HG03045 (cell line): Measurements from ENCODE around the gene COL21A1.

Source experiments
- ATAC-seq: cut with Tn5 transposase; IDR thresholded peaks from one replicate; pipeline ENCODE4 v1.9.1; 2021; ENCODE audit warnings: mild to moderate bottlenecking, moderate library complexity; ENCODE audit not compliant: unreplicated experiment

Gene COL21A1

DNA sequence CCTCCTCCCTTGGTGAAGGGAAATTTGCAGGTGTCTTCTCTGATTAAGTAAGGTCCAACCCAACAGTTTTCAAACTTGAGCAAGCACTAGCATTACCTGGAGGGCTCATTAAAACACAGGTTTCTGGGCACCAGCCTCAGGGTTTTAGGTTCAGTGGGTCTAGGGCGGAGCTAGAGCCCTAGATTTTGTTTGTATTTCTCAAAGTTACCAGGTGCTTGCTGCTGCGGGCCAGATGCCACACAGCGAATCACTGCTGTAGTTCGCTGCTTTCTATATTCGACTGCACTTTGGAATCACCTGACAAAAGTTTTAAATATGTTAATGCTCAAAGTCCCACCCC lies 869 bp downstream of the COL21A1 start:
- ATAC-seq, result no peak

DNA sequence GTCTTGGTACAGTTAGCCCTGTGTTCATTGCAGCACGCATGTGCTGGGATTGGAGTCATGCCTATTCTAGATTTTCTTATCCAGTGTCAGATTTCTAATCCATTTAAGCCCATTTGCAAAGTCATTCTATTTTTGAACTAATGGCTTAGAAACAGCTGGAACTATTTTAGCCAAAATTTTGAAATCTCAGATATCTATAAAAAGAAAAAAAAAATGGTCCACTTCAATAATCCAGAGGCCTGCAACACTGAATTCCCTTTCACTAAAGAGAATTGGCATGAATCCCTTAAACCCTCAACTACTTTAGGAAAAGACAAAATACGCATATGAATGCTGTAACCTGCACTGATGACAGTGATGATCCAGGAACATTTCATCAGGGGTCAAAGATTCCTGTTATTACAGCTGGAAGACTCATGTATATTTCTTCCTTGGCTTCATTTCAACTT lies 1.5 kb downstream of the COL21A1 start:
- no peak for ATAC-seq

DNA sequence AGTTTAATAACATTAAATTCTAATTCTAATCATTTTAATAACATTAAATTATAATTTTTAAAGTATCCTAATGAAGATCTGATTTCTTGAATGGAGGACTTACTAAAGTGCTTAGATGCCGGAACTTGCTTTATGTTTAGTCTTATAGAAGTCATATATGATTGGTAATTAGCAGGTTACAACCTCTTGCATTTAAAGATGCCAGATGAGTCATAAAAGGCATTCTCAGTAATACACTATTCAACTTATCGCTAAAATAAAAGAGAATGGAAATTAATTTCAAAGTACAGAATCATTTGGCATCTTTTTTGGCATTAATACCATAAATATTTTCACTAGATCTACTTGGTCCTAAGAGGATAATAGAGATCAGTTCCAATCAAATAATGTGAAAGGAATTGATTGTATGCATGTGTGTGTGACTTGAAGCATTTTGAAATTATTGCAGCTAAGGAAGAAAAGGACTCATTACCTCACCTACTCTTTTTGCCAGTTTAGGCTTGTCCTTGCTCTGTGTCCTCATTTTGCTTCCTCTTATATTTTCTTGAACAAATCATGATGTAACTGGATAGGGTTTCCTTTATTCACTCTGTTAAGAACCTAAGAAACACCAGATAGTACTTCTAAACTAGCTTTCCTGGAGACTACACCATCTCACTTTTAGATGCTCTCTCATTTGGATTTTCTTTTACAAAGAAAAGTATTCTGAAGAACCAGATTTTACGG lies 2.7 kb downstream of the COL21A1 start:
- ATAC-seq, result no peak

DNA sequence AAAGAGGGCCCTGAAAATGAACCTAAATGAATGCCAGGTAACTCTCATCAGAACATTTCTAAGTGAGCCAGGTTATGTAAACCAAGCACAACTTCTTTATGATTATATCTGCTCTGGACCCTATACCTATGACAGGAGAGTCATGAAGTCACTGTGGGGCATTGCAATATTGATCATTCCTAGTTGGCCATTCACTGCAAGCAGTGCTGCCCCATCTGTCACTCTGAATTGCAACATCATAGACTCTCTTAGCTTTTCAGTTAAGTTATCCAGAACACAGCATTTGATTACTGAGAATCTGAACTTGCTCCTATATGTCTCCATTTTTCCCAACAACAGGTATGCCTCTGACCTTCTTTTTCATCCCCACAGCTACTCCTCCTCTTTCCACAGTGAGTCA lies 3.3 kb downstream of the COL21A1 start:
- ATAC-seq, result no peak

DNA sequence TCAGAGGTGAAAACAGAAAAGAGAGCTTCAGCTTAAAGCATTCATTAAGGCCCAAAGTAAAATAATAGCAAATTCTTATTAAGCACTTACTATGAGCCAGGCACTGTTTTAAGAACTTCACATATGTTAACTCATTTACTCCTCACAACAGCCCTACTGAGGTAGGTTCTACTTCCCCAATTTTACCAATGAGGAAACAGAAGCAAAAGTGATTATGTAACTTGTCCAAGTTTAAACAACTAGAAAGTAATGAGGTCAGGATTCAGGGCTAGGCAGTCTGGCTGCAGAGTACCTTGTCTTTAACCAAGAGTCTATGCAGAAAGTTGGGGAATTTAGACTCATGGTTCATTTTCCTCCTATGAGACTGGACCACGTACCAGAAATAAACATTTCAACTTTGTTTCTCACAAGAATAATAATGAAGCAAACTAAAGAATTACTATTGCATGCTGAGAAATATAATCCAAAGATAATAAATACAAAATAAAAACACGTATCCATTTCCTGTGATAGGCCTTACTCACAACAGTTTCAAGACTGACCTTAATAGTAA lies 3.8 kb downstream of the COL21A1 start:
- ATAC-seq, result no peak

DNA sequence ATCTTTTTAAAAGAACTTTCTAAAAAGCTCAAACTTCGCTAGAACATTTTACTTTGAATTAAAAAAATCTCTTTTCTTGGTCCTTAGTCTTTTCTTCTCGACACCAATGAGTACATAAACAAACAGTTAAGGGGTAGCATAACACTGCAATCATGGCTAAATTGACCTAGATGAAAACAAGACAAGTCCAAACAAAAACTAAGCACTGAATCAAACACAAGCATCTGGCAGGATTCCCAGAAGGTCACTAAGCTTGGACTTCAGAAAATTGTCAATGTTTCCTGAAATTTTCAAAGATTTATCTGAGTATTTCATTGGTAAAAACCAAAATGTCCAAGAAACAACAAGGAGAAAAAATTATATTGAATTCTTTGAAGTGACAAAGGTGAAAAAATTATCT lies 5.0 kb downstream of the COL21A1 start:
- ATAC-seq, result no peak

DNA sequence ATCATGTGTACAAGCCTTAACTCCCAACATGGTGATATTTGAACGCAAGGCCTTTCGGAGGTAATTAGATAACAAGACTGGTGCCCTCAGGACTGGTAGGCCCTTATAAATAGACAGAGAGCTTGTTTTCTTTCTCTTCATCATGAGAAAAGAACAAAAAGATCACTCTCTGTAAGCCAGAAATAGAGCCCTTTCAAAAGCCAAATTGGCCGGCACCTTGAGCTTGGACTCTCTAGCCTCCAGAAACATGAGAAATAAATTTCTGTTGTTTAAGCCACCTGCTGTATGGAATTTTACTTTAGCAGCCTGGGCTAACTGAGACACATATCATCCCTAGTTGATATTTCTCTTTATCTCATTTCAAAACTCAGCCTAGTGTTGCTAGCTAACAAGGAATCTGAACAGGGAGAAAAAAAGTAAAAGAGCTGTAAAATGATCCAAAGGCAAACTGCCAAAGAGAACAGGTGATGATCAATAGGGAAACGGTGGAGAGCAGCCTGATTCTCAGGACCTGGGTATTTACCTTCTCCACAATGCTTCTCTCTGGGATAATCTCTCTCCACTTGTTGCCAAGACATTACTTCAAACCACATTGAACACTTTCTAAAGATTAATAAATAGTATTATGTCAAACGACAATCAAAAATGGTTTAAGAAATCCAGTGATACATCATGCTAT lies 6.1 kb downstream of the COL21A1 start:
- ATAC-seq, result no peak

DNA sequence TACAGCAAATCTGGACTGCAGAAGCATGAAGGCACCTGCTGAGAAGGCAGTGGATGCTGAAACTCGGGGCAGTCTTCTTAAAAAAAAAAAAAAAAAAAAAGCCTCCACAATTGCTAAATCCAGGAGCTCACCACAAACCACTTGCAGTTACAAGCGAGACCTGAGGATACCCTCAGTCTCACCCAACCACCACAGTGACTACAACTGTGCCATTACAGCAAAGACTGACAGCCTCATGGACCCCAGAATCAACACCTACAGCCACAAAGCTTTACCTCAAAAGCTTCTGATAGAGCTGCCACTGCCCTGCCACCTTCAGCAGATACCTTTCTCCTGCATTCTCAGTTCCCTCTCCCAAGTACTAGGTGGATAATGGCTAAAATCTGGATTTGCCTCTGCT lies 9.0 kb downstream of the COL21A1 start:
- ATAC-seq, result no peak

DNA sequence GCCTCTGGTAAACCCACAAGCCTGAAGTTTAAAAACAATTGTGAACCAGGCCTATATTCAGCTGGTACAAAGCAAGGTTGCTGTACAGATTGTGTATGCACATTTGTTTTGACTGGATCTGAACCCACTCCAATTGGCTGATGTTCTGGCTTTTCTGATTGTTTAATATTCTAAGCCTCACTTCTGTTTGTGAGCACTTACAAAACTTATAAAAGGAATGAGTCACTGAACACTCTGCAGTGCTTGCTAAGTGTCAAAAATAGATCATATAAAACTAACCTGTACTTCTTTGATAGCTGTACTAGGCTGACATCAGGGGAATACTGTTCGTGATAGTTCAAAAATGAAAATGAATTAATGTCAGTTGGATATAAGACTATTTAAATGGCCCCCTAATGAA lies 12.1 kb downstream of the COL21A1 start:
- no peak for ATAC-seq

DNA sequence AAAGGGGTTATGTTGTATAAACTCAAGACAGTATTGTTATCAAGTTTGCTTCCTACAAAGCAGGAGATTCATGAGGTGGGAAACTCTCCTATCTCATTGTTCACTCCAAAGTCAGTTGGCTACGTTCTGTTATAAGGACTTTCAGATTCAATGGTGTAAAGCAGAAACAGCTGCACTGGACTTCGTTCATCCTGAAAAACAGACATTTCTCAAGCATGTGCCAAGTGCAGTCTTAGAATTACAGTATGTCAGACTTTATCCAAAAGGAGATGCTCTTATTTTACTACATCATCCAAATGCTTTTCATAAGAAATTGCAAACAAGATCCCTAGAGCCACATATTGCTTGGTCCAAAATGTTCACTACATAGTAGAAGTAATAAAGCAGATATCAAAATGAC lies 14.9 kb downstream of the COL21A1 start:
- no peak for ATAC-seq

DNA sequence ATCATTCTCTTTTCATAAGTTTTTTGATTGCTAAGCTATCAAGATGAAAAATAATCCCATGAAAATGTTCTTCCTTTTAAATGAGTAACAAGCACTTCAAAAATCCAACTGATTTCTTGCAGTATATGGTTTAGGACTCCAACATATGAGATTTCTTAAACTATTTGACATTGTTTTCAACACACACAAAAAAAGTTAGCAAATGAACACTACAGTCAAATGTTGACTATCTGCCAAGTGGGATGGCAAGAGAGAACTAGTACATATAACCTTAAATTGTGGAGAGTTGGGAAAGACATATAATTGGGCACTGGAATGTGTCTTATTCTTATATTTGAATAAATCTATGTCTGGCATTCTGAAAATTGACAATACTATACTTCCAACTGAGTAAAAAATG lies 15.6 kb downstream of the COL21A1 start:
- no peak for ATAC-seq

DNA sequence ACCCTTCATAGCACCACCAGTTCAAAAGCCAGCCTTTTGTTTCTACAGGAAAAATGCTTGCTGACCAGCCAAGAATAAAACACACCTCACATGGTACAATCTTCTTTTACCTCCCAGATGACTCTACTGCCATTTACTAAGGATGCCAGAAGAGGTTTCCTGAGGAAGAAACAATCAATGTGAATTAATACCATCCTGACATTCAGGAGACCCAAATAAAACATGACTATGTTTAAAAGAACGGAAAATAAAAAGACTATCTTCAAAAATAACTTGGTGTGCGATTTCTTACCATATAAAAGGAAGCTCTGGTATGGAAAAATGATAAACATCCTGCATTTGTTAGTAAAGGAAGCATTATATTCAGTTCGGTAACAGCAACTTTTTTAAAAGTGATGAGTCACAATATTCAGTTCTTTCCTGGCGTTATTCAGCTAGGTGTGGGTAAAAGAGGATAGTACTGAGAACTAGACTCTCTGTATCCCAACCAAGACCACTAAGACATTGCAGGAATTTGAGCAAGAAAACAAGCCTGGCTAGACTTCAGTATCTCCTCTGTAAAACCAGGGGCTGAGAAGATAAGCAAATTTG lies 16.3 kb downstream of the COL21A1 start:
- no peak for ATAC-seq

DNA sequence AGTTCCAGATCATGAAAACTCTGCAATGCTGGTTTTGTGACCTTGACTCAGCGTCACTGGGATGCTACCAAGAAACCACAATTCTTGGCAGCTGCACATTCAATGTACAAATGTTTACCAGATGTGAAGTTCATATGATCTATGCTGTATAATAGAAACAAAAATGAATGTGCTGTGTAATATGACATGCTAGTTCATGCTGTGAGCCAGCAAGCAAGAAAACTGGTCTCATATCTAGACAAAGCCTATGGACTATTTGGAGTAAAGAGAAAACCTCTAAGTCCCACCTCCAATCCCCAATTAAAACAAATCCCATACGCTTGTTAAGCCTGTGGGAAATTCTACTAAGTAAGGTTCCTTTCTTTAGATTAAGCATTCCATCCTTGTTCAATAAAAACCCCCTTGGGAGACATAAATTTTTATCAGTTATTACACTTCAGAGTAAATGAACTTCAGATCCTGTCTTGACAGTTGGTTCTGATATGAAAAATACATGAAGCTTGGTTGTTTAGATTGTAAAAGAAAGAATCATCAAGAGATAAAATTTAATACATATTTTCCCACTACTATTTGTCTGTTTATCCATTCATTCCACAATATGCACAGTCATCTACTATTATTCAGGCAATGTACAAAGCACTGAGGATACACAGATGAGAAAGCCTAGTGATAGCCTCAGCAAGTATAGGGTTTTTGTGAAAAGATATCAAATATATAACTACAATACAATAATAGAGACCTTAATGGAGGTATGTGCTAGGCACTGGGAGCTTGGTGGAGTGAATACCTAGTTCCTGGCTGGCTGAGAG lies 20.1 kb downstream of the COL21A1 start:
- no peak for ATAC-seq

DNA sequence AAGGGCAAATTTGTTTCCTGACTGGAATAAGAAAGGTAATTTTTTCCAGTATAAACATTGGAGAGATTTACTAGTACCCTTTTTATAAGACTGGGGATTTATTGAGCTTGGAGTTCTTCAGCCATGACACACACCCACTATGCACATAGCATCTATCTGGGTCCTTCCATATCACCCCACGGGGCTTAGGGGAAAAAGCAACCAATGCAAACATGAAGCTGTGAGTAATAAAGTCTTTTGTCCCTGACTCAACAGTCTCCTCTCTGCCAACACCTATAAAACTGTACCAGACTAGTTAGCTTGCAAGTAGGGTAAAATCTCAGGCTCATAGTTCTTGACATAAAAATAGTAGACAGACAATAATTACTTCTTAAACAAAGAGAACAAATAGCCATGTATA lies 23.4 kb downstream of the COL21A1 start:
- no peak for ATAC-seq

DNA sequence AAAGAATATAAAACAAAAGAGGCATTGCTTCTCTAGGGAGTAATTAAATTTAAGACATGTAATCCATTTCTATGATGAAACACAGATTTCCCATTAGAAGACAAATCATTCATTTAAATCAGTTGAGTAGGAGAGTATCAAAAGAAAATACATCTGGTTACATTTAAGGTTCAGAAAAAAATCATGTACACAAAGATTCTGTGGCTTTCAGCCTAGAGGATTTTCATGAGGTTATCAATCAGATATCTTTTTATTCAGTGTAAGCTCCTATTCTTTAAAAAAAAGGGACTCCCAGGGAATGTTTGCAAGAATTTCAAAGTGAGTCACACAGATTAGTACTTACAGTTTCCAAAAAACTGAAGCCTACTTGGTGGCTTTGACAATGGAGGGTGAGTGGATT lies 24.9 kb downstream of the COL21A1 start:
- no peak for ATAC-seq

DNA sequence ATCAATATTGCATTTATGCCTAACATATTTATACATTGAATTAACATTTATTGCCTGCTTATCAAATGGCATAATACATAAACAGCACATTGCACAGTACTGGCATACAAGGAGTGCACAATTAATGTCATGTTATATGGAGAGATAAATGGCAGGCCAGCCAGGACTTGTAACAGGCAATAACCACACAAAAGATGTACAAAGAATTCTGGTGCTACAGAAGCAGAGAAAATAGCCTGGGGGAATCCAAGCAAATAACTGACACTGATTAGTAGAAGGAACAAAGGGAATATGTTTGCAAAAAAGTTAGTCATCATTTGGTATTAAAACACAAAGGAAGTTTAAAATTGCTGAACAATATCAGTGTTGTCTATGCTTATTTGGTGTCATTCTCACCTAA lies 27.3 kb downstream of the COL21A1 start:
- no peak for ATAC-seq

DNA sequence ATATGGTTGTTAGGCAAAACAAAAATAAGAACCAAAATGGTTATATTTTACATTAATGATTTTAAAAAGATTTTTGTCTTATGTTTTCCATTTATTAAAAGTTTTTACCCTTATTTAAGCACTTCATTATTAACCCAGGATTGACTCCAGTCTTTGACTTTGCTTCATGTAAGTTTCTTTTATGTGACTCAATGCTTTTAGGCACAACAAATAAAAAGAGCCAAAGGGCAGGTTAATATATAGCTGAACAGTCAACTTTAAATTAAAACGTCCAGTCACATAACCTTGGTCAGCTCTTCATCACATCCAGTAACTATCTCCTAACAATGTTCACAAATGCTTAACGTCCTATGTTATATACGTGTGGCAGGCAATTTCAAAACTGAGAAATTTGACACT lies 32.7 kb downstream of the COL21A1 start:
- ATAC-seq, result no peak

DNA sequence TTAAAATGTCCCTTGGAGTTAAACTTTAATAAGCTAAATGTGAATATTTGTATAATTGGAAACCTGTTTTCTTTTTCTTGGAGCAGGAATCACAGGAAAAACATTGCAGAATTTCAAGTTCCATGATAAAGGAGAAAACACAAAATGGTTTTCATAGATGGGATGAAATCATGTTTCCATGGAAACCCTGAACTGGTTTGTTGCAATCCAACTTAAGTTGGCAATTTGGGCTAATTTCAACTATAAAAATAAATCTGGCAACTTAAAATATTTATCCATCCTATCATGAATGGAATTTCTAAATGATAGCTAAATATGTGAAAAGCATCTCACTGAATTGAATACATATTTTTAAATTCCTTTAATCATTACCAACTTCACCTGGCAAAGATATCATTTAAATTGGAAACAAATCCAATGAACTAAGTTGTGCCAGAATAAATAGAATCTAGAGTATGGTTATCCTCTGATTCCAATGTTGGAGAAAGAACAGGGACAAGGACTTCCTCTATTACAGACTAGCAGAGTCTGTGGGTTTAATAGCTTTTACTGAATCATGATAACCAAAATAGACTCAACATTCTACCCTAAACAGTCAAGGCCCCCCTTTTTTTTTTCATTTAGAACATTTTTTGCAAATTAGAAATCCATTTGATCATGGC lies 33.2 kb downstream of the COL21A1 start:
- no peak for ATAC-seq

DNA sequence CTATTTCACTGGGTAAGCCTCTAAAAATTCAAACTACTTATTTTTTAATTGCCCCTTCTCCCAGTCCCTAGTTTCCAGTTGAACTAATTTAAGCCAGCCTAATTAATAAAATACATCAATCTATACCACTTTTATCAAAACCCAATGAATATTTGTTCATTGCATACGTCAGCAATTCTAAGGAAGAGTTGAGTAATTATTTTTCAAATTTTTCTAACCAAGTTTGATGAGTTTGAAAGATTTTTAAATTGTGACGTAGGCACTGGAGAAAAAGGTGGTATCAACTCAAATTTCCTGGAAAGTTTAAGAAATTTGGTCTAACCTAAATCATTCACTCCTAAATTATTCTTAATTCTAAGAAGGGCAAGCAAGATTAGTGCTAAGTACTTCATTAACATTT lies 35.7 kb downstream of the COL21A1 start:
- ATAC-seq, result no peak

DNA sequence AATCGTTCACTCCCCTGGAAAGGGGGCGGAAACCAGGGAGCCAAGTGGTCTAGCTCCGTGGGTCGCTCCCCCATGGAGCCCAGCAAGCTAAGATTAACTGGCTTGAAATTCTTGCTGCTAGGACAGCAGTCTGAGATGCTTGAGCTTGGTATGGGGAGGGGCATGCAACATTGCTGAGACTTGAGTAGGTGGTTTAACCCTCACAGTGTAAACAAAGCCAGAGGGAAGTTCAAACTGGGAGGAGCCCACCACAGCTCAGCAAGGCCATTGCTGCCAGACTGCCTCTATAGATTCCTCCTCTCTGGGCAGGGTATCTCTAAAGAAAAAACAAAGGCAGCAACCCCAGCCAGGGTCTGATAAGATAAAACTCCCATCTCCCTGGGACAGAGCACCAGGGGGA lies 43.2 kb downstream of the COL21A1 start:
- no peak for ATAC-seq

DNA sequence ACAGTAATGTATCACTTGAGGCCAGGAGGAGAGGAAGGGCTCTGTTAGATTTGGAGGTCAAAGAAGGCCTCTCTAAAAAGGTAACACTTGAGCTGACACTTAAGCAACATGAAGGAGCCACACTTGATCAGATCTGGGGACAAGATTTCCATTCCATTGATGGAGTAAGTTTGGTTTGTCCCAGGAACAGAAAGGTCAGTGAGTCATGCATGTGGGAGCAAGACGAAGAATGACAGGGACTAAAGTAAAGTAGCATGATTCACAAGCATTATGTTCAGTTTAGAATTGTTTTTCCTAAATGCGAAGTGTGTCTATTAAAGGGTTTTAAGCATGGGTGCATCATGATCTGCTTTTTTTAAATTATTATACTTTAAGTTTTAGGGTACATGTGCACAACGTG lies 47.4 kb downstream of the COL21A1 start:
- no peak for ATAC-seq
